ENCODE measurements around the gene TTLL4.

GRCh38 chr2:218761795-218762194, 51.2 kb downstream of the TTLL4 start:
- TF ChIP-seq CTCF (IDR thresholded peaks at IDR 0.05; ENCODE audit: low read depth, low read length, poor library complexity, severe bottlenecking) (no peak), EZH2phosphoT487 (IDR thresholded peaks at IDR 0.05; ENCODE audit: borderline replicate concordance, low read length) (no peak)
